IMR-90 (cell line): ENCODE results near the gene LIPG. TPM values are rescaled to one million over a fixed set of nuclear protein-coding genes. Genes with fewer than 3 reads are reported as not detected.

ENCODE experiments used
- ATAC-seq: fragments of 200-7000 bp; cut with Tn5 transposase; 2 replicates; pipeline ENCODE4 v1.9.1; 2020; ENCODE audit warnings: low read depth, mild to moderate bottlenecking, moderate library complexity
- BruUV-seq: library from RNA; stranded (reverse); fragments of 400-500 nt; replicated peaks from 2 replicates; lab custom pipeline; 2021; lab: Mats Ljungman, UMichigan
- CTCF ChIA-PET: fragments of 300-600 bp; formaldehyde crosslinking; extraction: SDS; loops from one replicate; lab custom pipeline; 2021; ENCODE audit warnings: antibody characterized with exemption; lab: Yijun Ruan, JAX
- POLR2A ChIA-PET: fragments of 300-600 bp; sonication (Branson Sonifier 250); formaldehyde crosslinking; loops from one replicate; lab custom pipeline; 2022; ENCODE audit warnings: antibody characterized with exemption; ENCODE audit not compliant: unreplicated experiment; lab: Charles Lee
- DNase-seq: peaks from one replicate; pipeline ENCODE4 v3.0.0; 2013
- H2AFZ ChIP-seq: replicated peaks from 2 replicates; pipeline ENCODE3; 2013; ENCODE audit warnings: low read length, mild to moderate bottlenecking; ENCODE audit not compliant: poor library complexity
- H2AK5ac ChIP-seq: 2 replicates; pipeline ENCODE4 v1.6.1; 2013; ENCODE audit warnings: low read depth, low read length, inconsistent platforms
- H2AK9ac ChIP-seq: replicated peaks from 2 replicates; pipeline ENCODE3; 2013; ENCODE audit warnings: mild to moderate bottlenecking, low read depth, low read length, moderate library complexity; ENCODE audit not compliant: poor library complexity
- H2BK120ac ChIP-seq: 2 replicates; pipeline ENCODE4 v1.6.1; 2013; ENCODE audit warnings: low read depth, low read length, inconsistent platforms
- H2BK15ac ChIP-seq: 3 replicates; pipeline ENCODE4 v1.6.1; 2013; ENCODE audit warnings: low read depth, low read length, inconsistent platforms
- H2BK20ac ChIP-seq: 2 replicates; pipeline ENCODE4 v1.6.1; 2013; ENCODE audit warnings: low read depth, mild to moderate bottlenecking, inconsistent platforms, low read length, moderate library complexity
- H2BK5ac ChIP-seq: 2 replicates; pipeline ENCODE4 v1.6.1; 2013; ENCODE audit warnings: mild to moderate bottlenecking, low read depth, low read length, inconsistent platforms; ENCODE audit not compliant: poor library complexity, severe bottlenecking
- H3K14ac ChIP-seq: replicated peaks from 2 replicates; pipeline ENCODE4 v1.6.1; 2013; ENCODE audit warnings: low read depth, low read length, inconsistent platforms
- H3K18ac ChIP-seq: 2 replicates; pipeline ENCODE4 v1.6.1; 2013; ENCODE audit warnings: low read depth, low read length, control low read depth
- H3K23ac ChIP-seq: 2 replicates; pipeline ENCODE4 v1.6.1; 2013; ENCODE audit warnings: low read depth, low read length, inconsistent platforms
- H3K27ac ChIP-seq: 2 replicates; pipeline ENCODE4 v1.5.1; 2013; ENCODE audit warnings: mild to moderate bottlenecking, control low read depth, low read length; ENCODE audit not compliant: insufficient read depth
- H3K27me3 ChIP-seq: 2 replicates; pipeline ENCODE4 v1.6.1; 2013; ENCODE audit warnings: low read length; ENCODE audit not compliant: control insufficient read depth, insufficient read depth
- H3K36me3 ChIP-seq: 2 replicates; pipeline ENCODE4 v1.6.1; 2013; ENCODE audit warnings: low read length, mixed read lengths; ENCODE audit not compliant: control insufficient read depth, insufficient read depth
- H3K4ac ChIP-seq: 2 replicates; pipeline ENCODE4 v1.6.1; 2013; ENCODE audit warnings: low read depth, low read length, inconsistent platforms
- H3K4me1 ChIP-seq: 2 replicates; pipeline ENCODE4 v1.6.1; 2013; ENCODE audit warnings: low read length, mixed read lengths; ENCODE audit not compliant: control insufficient read depth, insufficient read depth
- H3K4me2 ChIP-seq: 2 replicates; pipeline ENCODE4 v1.6.1; 2013; ENCODE audit warnings: low read depth, mild to moderate bottlenecking, control low read depth, low read length, moderate library complexity
- H3K4me3 ChIP-seq: 2 replicates; pipeline ENCODE4 v1.5.1; 2013; ENCODE audit warnings: low read depth, mild to moderate bottlenecking, control low read depth, low read length, moderate library complexity; ENCODE audit not compliant: insufficient read depth
- H3K56ac ChIP-seq: 2 replicates; pipeline ENCODE4 v1.6.1; 2013; ENCODE audit warnings: low read length, inconsistent platforms; ENCODE audit not compliant: insufficient read depth; ENCODE audit errors: extremely low read depth
- H3K79me1 ChIP-seq, 2 experiments: 2 replicates each; pipeline ENCODE4 v1.6.1; 2013; ENCODE audit warnings: low read length in 2 of 2, inconsistent platforms in 1 of 2, low read depth in 1 of 2
- H3K9ac ChIP-seq: 2 replicates; pipeline ENCODE4 v1.6.1; 2013; ENCODE audit warnings: low read depth, low read length, control low read depth
- H3K9me1 ChIP-seq: 2 replicates; pipeline ENCODE4 v1.6.1; 2013; ENCODE audit warnings: low read length, inconsistent platforms; ENCODE audit not compliant: insufficient read depth
- H3K9me3 ChIP-seq: 2 replicates; pipeline ENCODE4 v1.6.1; 2013; ENCODE audit warnings: low read length; ENCODE audit not compliant: control insufficient read depth, insufficient read depth
- H4K20me1 ChIP-seq: 2 replicates; pipeline ENCODE4 v1.6.1; 2013; ENCODE audit warnings: low read length, inconsistent platforms; ENCODE audit not compliant: insufficient read depth
- H4K5ac ChIP-seq: 2 replicates; pipeline ENCODE4 v1.6.1; 2013; ENCODE audit warnings: mild to moderate bottlenecking, low read depth, low read length, control low read depth
- H4K8ac ChIP-seq, 2 experiments: 2 replicates each; pipeline ENCODE4 v1.6.1; 2013; ENCODE audit warnings: low read depth in 2 of 2, low read length in 2 of 2, control low read depth in 1 of 2, inconsistent platforms in 1 of 2
- H4K91ac ChIP-seq: 2 replicates; pipeline ENCODE4 v1.6.1; 2013; ENCODE audit warnings: low read depth, low read length, inconsistent platforms; ENCODE audit not compliant: insufficient read depth
- FOS ChIP-seq: fragments of 150-350 bp; IDR thresholded peaks from 2 replicates; pipeline ENCODE4 v1.6.1; 2016; ENCODE audit warnings: low read depth, low read length
- RFX5 ChIP-seq: IDR thresholded peaks from 2 replicates; pipeline ENCODE4 v1.8.0; 2012; ENCODE audit warnings: low read depth, mild to moderate bottlenecking, low read length, moderate library complexity
- WGBS, 2 experiments: methylation state at CpG; one replicate each; pipeline versions ENCODE4 v1.1.5 to v1.1.7; 2013; ENCODE audit warnings: missing lambda C conversion rate in 2 of 2; ENCODE audit not compliant: insufficient read length in 1 of 2; ENCODE audit errors: extremely low coverage in 2 of 2; 5-methylcytosine and 5-hydroxymethylcytosine counted together
- dilution Hi-C: fragments of 300-500 bp; cut with HindIII; formaldehyde crosslinking; loops from one replicate; pipeline ENCODE4 v1.14.3; 2018; ENCODE audit warnings: low sequenced_read_pairs; ENCODE audit not compliant: unreplicated experiment
- in situ Hi-C: fragments of 300-500 bp; cut with MboI; formaldehyde crosslinking; loops from 3 replicates; pipeline ENCODE4 v1.14.3; 2019; ENCODE audit warnings: low sequenced_read_pairs, inconsistent platforms, mixed read lengths
- intact Hi-C: fragments of 100-400 bp; cut with micrococcal nuclease; formaldehyde crosslinking; loops from 2 replicates; pipeline ENCODE4 v1.10.0; 2022
- polyA plus RNA-seq, 3 experiments: library from polyadenylated mRNA; depleted of rRNA; stranded (reverse); fragments of >200 nt; gene quantifications; 2 replicates each; pipeline ENCODE4 v1.2.3, GENCODE V29; 2012; ENCODE audit warnings: low replicate concordance in 1 of 3
- total RNA-seq: library from RNA; depleted of rRNA; stranded (reverse); fragments of >200 nt; gene quantifications from 2 replicates; pipeline ENCODE4 v1.2.3, GENCODE V29; 2012
- TF ChIP-seq, protein P1 (sequence below): fragments of 150-350 bp; IDR thresholded peaks from 2 replicates; pipeline ENCODE4 v1.6.1; 2017; ENCODE audit warnings: mild to moderate bottlenecking, antibody characterized with exemption, low read length, low read depth

LIPG gene
- total and polyA plus RNA-seq, 2 of the 4 experiments (the other 2 are of a cell fraction), result under 0.01 to 0.14 TPM

DNA sequence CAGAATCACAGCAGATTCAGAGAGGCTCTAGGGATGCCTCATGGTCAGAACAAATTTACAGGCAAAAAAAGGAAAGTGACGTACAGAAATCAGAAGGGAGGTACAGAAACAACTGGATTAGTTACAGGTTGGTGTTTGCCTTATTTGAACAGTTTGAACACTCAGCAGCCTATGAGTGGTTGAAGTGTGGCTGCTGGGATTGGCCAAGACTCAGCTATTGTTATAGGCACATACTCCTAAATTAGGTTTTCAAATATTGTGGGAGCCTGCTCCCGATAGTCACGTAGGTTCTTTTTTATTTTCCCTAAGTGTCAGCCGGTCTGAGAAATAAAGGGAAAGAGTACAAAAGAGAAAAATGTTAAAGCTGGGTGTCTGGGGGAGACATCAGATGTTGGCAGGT is 8.9 kb upstream of the LIPG start:
- Histone ChIP-seq H3K18ac (no peak overlapping the region), H3K4ac (no peak overlapping the region), H3K9ac (no peak overlapping the region), H3K4me1 (no peaks in the 10 kb centered on the region), H2BK120ac (no peak overlapping the region), H4K5ac (no peak overlapping the region), H2AFZ (no peak overlapping the region), H3K56ac (no peak overlapping the region), H2BK5ac (no peak overlapping the region), H2AK9ac (no peak overlapping the region), H3K23ac (no peak overlapping the region), H2AK5ac (no peak overlapping the region), H3K14ac (no peak overlapping the region), H2BK15ac (no peak overlapping the region), H4K20me1 (no peaks in the 10 kb centered on the region), H4K8ac (no peak overlapping the region), H4K91ac (no peak overlapping the region), H3K9me1 (no peaks in the 10 kb centered on the region), H3K79me1 (no peaks in the 10 kb centered on the region), H3K9me3 (no peaks in the 10 kb centered on the region), H3K27me3 (peaks cover 22% of the 10 kb centered on the region), H3K4me3 (no peak overlapping the region), H3K27ac (no peak overlapping the region), H2BK20ac (no peak overlapping the region), H3K4me2 (no peak overlapping the region), H3K36me3 (no peaks in the 10 kb centered on the region)
- dilution Hi-C loops, result no loop called here
- TF ChIP-seq FOS (no peak), RFX5 (no peak)
- TF ChIP-seq, protein P1, sequence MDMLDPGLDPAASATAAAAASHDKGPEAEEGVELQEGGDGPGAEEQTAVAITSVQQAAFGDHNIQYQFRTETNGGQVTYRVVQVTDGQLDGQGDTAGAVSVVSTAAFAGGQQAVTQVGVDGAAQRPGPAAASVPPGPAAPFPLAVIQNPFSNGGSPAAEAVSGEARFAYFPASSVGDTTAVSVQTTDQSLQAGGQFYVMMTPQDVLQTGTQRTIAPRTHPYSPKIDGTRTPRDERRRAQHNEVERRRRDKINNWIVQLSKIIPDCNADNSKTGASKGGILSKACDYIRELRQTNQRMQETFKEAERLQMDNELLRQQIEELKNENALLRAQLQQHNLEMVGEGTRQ, result no peak
- WGBS, 2 experiments, result 71% methylated on average over 1 of the region's 4 CpGs; no CpG with 5 or more reads in 1 of the 2 experiments
- DNase-seq (no peak), ATAC-seq (no peak)
- ChIA-PET POLR2A (no interaction called here), CTCF (interaction anchor here (1.1 kb wide), 1 partner anchor 177 kb away, joined by 3 read pairs; no protein-coding TSS in a partner anchor)
- in situ Hi-C loops, result no loop called here
- intact Hi-C loops, result no loop called here
- no TSS peak for BruUV-seq
